Natural killer cell treated with Interleukin-12 subunit alpha and Interleukin-12 subunit beta and Interleukin-15 and Interleukin-18, amount 100 ng/mL, for 72 hours (primary cell): ENCODE data around the gene MTF1. TPM values are rescaled to one million over a fixed set of nuclear protein-coding genes. Genes with fewer than 3 reads are reported as not detected.
A peak's percentile ranks its signal among the peaks of the same experiment; 100 is the strongest.

Experiments used
- ATAC-seq, 2 donors: fragments of 150-1000 bp; cut with Tn5 transposase in 1 of 2; sonication (Bioruptor Pico), chemical (Tn5 transposase) in 1 of 2; 2 replicates each; pipeline ENCODE4 v1.10.0; 2021
- DNase-seq: peaks from one replicate; pipeline ENCODE4 v3.0.0; 2022; ENCODE audit warnings: low spot score
- H3K27ac Mint-ChIP-seq, 2 donors: 1 replicate in 1 of 2; 2 replicates in 1 of 2; pipeline ENCODE4 v1.8.0; 2022; ENCODE audit warnings: mixed read lengths in 2 of 2, mild to moderate bottlenecking in 1 of 2, moderate library complexity in 1 of 2
- H3K27me3 Mint-ChIP-seq, 2 donors: 1 replicate in 1 of 2; 2 replicates in 1 of 2; pipeline ENCODE4 v1.8.0; 2022; ENCODE audit warnings: mixed read lengths in 2 of 2
- H3K36me3 Mint-ChIP-seq: one replicate; pipeline ENCODE4 v1.8.0; 2022; ENCODE audit warnings: mixed read lengths
- H3K4me1 Mint-ChIP-seq, 2 donors: 1 replicate in 1 of 2; 2 replicates in 1 of 2; pipeline ENCODE4 v1.8.0; 2022; ENCODE audit warnings: low read depth in 2 of 2, mixed read lengths in 2 of 2, mild to moderate bottlenecking in 1 of 2
- H3K4me3 Mint-ChIP-seq: one replicate; pipeline ENCODE4 v1.8.0; 2022; ENCODE audit warnings: mixed read lengths
- H3K9me3 Mint-ChIP-seq: 2 replicates; pipeline ENCODE4 v1.8.0; 2022; ENCODE audit warnings: mixed read lengths
- total RNA-seq, 2 donors: library from RNA; stranded (reverse); gene quantifications; one replicate each; pipeline ENCODE4 v1.2.3, GENCODE V29; 2022

Gene MTF1
- total RNA-seq, 2 donors from 2014 or later = 54.0 to 65.3 TPM

DNA sequence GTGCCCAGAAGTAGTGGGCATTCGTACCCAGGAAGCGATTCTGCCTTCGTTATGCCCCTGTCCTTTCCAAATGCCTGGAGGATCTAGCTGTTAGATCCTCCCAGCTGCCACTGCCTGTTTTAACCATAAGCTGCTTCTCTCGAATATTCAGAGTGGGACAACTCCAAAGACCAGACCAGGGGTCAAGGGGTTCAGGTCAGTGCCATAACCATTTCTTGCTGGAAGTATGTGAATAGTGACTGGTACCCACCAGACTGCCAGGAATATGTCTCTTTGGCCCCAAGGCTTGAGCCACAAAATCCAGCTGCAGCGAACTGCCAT lies 914 bp upstream of the MTF1 start:
- Mint-ChIP-seq H3K27me3 (no peaks in the 10 kb centered on the region), H3K9me3 (no peaks in the 10 kb centered on the region), H3K4me1 (peaks cover 21 to 32% of the 10 kb centered on the region in 2 donors), H3K4me3 (peak overlapping the region; percentile 86), H3K36me3 (peaks cover 24% of the 10 kb centered on the region), H3K27ac (peak overlapping the region; percentile 64 to 85)
- DNase-seq (no peak), ATAC-seq (no peak)

DNA sequence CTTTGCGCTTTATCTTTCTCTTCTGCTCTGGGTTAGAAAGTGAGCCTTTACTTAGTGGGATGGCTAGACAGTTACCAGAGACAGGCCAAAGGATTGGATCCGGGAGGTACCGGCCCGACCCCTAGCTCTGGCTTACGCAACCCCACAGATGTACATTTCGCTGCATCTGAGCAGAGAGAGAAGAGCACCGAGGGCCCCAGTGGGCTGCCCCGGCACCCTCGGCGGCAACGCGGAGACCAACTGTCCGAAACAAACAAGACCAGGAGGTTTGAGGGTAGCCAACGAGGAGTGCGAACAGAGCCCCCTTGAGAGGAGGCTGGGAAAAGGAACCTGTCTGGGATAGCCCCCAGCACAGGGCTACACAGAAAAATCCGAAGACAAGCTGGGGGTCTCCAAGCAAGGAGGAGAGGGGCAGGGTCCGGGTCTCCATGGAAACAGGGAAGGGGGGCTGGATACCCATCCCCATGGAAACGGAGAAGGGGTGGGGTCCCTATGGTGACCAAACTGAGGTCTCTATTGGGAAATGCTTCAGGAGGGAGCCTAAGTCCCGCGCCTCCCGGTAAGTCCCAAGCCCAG lies 373 bp downstream of the MTF1 start:
- H3K9me3 Mint-ChIP-seq = no peaks in the 10 kb centered on the region

DNA sequence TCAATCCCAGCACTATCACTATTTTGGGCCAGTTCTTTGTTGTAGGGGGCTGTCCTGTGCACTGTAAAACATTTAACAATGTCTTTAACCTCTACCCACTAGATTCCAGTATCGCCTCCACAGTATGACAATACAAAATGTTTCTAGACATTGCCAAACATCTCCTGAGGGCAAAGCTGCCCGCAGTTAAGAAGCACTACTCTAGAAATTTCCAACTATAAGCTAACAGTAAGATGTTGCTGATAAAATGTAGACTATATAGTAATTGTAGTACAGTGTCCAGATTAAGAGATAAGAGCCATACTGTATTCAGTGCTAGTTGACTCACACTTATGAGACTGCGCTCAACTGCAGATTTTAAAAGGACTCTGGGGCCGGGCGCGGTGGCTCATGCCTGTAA lies 5.0 kb downstream of the MTF1 start:
- Mint-ChIP-seq H3K36me3 (peaks cover 22% of the 10 kb centered on the region), H3K27ac (peak overlapping the region in 1 of 2 donors; percentile 28), H3K9me3 (no peaks in the 10 kb centered on the region), H3K4me1 (peaks cover 26 to 32% of the 10 kb centered on the region in 2 donors), H3K4me3 (peak overlapping the region; percentile 33), H3K27me3 (no peaks in the 10 kb centered on the region)
- ATAC-seq (no peak), DNase-seq (no peak)

More for the DNA sequence above, 373 bp downstream of the MTF1 start:
- Mint-ChIP-seq H3K4me1 (peaks cover 27 to 43% of the 10 kb centered on the region in 2 donors), H3K4me3 (peak overlapping the region; percentile 86), H3K27ac (peak overlapping the region; percentile 64 to 85), H3K36me3 (peaks cover 19% of the 10 kb centered on the region), H3K27me3 (no peaks in the 10 kb centered on the region)
- ATAC-seq (peak in 1 of 2 donors; percentile 3), DNase-seq (no peak)

DNA sequence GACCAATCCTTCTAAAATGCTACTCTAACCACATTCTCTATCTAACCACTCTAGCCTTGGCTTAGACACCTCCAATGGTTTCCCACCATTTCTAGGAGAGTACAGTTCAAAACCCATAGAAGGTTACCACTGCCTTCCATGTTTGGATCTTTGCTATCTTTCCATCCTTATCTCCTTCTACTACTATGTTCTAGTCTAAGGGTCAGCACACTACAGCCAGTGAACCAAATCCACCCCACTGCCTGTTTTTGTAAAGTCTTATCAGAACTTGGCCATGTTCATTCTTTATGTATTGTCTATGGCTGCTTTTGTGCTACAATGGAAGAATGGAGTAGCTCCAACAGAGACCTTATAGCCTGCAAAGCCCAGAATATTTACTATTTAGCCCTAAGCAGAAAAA lies 6.2 kb downstream of the MTF1 start:
- Mint-ChIP-seq H3K27ac (no peak overlapping the region), H3K4me1 (peaks cover 25 to 28% of the 10 kb centered on the region in 2 donors), H3K27me3 (no peaks in the 10 kb centered on the region), H3K36me3 (peaks cover 22% of the 10 kb centered on the region), H3K9me3 (no peaks in the 10 kb centered on the region), H3K4me3 (no peak overlapping the region)
- DNase-seq = no peak
- no peak for ATAC-seq

DNA sequence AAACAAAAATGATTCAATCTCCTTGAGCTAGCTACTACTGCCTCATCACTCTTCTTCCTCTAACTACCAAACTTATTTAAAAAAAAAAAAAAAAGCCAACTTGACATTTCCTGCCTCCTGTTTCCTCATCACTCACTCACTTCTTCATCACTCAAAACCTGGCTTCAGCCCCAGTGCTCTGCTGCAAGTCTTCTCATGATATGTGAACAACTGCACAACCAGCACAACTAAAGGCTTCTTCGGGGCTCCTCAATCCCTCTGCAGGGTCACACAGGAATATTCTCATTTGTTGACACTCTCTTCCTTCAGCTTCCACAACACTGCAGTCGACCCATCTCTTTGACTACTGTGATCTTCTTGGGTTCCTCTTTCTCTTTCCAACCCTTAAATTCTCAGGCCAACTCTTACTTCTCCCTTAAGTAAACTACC lies 7.6 kb downstream of the MTF1 start:
- no peaks in the 10 kb centered on the region for H3K27me3 Mint-ChIP-seq
- ATAC-seq (peak; percentile 72 to 76), DNase-seq (no peak)
- no peak overlapping the region for H3K4me3 Mint-ChIP-seq
- H3K9me3 Mint-ChIP-seq = no peaks in the 10 kb centered on the region
- H3K36me3 Mint-ChIP-seq = peaks cover 15% of the 10 kb centered on the region
- peaks cover 25 to 27% of the 10 kb centered on the region in 2 donors for H3K4me1 Mint-ChIP-seq
- H3K27ac Mint-ChIP-seq = no peak overlapping the region

DNA sequence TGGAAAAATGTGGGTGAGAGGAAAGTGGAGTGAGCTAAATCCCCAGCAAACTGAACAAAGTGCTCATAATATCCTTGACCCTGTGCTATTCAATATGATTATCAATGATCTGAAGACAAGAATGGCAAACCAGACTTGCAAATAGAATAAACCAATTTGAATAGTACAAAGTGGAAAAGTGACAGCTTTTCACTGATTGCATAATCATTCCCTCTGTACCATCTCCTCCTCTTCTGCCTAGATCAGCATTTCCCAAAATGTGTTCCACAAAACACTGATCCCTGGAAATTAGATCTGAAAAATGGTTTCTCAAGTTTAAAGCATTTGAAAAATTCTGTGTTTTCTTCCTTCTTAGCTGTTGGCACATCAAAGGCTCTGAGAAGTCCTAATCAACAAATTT lies 8.1 kb downstream of the MTF1 start:
- DNase-seq (no peak), ATAC-seq (no peak)
- H3K27ac Mint-ChIP-seq = no peak overlapping the region
- H3K27me3 Mint-ChIP-seq = no peaks in the 10 kb centered on the region
- peaks cover 15% of the 10 kb centered on the region for H3K36me3 Mint-ChIP-seq
- no peak overlapping the region for H3K4me3 Mint-ChIP-seq
- peaks cover 31 to 33% of the 10 kb centered on the region in 2 donors for H3K4me1 Mint-ChIP-seq
- no peaks in the 10 kb centered on the region for H3K9me3 Mint-ChIP-seq

DNA sequence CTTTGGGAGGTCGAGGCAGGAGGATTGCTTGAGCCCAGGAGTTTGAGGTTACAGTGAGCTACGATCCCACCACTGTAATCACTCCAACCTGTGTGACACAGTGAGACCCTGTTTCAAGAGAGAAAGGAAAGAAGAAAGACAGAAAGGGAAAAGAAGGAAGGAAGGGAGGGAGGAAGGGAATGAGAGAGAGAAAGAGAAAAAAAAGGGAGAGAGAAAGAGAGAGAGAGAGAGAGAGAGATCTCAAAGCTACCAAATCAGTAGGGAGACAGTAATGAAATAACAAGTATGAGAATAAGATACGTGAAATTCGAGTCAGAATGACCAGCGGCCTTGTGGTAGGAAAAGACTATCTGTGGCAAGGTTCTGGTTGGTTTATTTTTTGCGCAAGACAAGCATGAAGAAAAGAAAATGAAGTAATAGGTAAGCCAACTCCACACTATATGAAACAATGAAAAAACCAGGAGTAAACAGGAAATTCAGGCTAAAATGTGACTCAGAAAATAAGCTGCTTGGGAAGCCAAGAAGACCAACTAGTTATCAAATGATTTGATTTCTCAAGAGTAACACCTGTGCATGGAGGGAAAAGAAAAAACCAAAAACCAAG lies 8.9 kb downstream of the MTF1 start:
- H3K4me3 Mint-ChIP-seq = no peak overlapping the region
- H3K27me3 Mint-ChIP-seq = no peaks in the 10 kb centered on the region
- ATAC-seq (peak in 1 of 2 donors; percentile 61), DNase-seq (no peak)
- H3K4me1 Mint-ChIP-seq = peaks cover 39 to 41% of the 10 kb centered on the region in 2 donors
- no peak overlapping the region for H3K27ac Mint-ChIP-seq
- no peaks in the 10 kb centered on the region for H3K9me3 Mint-ChIP-seq
- peaks cover 15% of the 10 kb centered on the region for H3K36me3 Mint-ChIP-seq

DNA sequence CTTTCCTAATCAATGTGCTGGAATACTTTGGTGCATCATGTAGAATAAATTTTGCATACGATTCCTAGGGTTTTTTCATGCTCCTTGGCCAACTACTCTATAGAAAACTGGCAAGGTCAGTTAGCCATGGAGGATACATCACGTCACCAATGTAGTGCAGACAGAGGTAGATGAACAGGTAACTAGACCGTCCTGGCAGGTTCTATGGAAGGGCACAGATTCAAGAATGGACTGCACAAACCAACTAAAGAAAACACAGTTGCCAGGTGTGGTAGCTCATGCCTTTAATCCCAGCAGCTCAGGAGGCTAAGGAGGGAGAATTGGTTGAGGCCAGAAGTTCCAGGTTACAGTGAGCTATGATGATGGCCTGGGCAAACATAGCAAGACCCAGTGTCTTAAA lies 9.9 kb downstream of the MTF1 start:
- Mint-ChIP-seq H3K27me3 (no peaks in the 10 kb centered on the region), H3K4me1 (peaks cover 39 to 44% of the 10 kb centered on the region in 2 donors), H3K9me3 (no peaks in the 10 kb centered on the region), H3K4me3 (peak overlapping the region; percentile 13), H3K27ac (no peak overlapping the region), H3K36me3 (peaks cover 23% of the 10 kb centered on the region)
- no peak for ATAC-seq
- no peak for DNase-seq

DNA sequence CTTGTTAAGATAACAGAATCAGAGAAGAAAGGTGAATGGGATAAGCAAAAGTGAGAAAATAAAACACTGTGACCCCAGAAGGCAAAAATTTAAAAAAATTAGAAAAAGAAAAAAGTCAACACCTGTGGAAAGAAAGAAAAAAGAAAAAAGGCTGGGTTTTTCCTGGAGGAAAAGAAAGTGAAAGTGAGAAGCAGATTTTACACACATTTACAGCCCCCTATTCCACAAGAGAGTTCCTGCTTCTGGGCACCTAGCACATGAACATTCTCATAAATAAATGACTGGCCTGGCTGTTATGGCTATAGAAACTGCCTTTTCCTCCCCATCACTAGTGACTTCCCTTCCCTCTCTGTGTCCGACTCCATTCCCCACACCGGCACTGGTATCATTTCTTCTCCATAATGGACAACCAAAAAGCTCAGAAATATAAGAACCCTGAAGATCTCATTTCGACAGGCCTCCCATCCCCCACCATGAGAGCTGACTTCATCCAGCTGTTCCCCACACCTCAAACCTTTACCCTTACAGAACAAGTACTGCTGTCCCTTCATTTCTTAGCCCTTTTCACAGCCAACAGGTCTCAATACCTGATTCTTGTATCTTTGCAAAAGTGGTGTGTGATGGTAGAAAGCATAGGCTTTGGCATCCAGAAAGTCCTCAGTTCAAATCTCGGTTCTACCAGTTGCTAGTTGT lies 12.6 kb downstream of the MTF1 start:
- peaks cover 20% of the 10 kb centered on the region for H3K36me3 Mint-ChIP-seq

DNA sequence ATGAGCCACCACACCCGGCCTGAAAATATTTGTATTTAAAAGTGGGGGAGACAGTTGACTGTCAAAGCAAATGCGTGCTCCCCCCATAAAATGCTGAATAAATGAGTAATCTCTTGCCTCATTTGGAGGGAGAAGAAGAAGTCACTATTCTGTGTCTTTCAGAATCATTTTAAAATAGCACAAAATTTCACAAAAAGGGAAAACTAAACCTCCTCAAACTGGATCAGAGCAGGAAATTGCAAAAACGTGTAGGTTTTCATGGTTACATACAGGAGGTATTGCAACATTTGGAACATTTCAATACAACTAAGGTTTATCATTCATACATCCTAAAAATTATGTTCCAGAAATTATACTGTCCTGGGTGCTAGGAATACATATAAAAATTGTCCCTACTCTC lies 13.6 kb downstream of the MTF1 start:
- Mint-ChIP-seq H3K36me3 (peaks cover 20% of the 10 kb centered on the region), H3K4me3 (peak overlapping the region; percentile 76), H3K27ac (peak overlapping the region; percentile 91 to 97), H3K27me3 (no peaks in the 10 kb centered on the region), H3K9me3 (no peaks in the 10 kb centered on the region), H3K4me1 (peaks cover 48 to 49% of the 10 kb centered on the region in 2 donors)
- ATAC-seq = peak; percentile 43 to 72
- no peak for DNase-seq

More for the DNA sequence above, 12.6 kb downstream of the MTF1 start:
- H3K4me3 Mint-ChIP-seq = peak overlapping the region; percentile 76
- H3K27me3 Mint-ChIP-seq = no peaks in the 10 kb centered on the region
- no peak for ATAC-seq
- peak overlapping the region; percentile 91 to 97 for H3K27ac Mint-ChIP-seq
- H3K4me1 Mint-ChIP-seq = peaks cover 48 to 49% of the 10 kb centered on the region in 2 donors
- DNase-seq = no peak
- no peaks in the 10 kb centered on the region for H3K9me3 Mint-ChIP-seq

DNA sequence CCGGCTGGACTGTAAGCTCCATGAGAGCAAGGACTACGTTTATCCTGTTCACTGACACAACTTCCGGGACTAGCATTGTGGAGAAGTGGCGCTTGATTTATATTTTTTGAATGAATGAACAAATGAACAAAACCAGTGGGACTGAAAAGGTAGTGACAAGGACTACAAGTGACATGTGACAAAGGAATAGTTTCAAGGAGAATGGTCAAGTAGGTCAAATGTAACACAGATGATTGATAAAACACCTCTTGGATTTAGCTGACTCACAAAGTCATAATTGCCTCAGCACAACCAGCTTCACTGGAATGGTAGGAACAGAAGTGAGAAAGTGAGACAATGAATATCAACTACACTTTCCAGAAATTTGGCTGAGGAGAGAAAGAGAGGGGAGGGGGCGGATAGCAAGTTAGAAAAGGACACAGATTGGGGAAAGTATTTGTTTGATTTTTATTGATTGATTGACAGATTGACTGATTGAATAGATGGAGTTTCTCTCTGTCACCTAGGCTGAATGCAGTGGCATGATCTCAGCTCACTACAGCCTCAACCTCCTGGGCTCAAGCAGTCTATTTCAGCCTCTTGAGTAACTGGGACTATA lies 14.2 kb downstream of the MTF1 start:
- Mint-ChIP-seq H3K4me3 (peak overlapping the region; percentile 76), H3K27me3 (no peaks in the 10 kb centered on the region), H3K9me3 (no peaks in the 10 kb centered on the region), H3K4me1 (peaks cover 48 to 49% of the 10 kb centered on the region in 2 donors), H3K36me3 (peaks cover 20% of the 10 kb centered on the region), H3K27ac (peak overlapping the region; percentile 91 to 97)
- DNase-seq (no peak), ATAC-seq (peak in 1 of 2 donors; percentile 54)

DNA sequence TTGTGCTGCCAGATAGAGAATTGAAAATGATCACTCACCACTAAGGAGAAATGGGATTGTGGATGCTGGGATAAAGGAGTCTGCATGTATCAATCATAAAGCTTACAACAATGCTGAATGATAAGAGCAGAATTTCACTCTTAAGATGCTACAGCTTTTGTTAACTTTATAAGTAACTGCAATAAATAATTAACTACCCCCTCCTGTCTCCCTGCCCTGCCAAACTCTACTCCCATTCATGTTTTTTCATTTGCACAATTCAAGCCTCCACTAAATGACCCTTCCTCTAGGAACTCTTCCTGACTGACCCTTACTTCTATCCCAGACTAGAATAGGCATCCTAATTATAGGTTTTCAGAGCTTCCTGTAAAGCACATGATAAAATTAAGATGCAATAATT lies 14.9 kb downstream of the MTF1 start:
- DNase-seq (no peak), ATAC-seq (no peak)
- peaks cover 20% of the 10 kb centered on the region for H3K36me3 Mint-ChIP-seq
- H3K4me1 Mint-ChIP-seq = peaks cover 48% of the 10 kb centered on the region in 2 donors
- peak overlapping the region; percentile 91 to 97 for H3K27ac Mint-ChIP-seq
- H3K4me3 Mint-ChIP-seq = peak overlapping the region; percentile 76
- no peaks in the 10 kb centered on the region for H3K27me3 Mint-ChIP-seq
- no peaks in the 10 kb centered on the region for H3K9me3 Mint-ChIP-seq

DNA sequence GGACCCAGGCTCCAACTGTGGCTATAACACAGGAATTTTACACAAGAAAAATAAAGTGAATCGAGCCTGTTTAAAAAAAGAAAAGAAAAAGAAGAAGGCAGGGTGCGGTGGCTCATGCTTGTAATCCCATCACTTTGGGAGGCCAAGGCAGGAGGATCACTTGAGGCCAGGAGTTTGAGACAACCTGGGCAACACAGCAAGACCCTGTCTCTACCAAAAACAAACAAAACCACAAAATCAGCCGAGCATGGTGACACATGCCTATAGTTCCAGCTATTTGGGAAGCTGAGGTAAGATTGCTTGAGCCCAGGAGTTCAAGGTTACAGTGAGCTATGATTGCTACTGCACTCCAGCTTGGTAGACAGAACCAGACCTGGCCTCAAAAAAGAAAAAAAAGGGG lies 17.7 kb downstream of the MTF1 start:
- Mint-ChIP-seq H3K27ac (peak overlapping the region in 1 of 2 donors; percentile 50), H3K27me3 (no peaks in the 10 kb centered on the region), H3K36me3 (peaks cover 25% of the 10 kb centered on the region), H3K4me3 (no peak overlapping the region), H3K4me1 (peaks cover 35 to 39% of the 10 kb centered on the region in 2 donors), H3K9me3 (no peaks in the 10 kb centered on the region)
- no peak for ATAC-seq
- no peak for DNase-seq

DNA sequence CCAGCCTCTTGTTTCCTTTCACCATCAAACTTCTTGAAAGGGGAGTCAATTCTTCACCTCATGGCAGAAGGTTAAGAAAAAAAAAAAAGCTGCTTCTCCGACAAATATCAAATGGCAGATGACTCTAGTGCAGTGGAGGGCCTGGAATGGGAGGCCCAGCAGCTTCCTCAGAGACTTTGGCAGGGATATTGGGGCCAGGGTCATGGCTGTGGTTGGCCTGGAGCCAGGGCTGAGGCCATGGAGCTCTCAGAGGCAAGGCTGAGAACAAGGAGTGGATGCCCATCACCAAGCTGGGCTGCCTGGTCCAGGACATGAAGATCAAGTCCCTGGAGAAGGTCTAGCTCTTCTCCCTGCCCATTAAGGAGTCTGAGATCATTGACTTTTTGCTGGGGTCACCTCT lies 18.7 kb downstream of the MTF1 start:
- Mint-ChIP-seq H3K27me3 (no peaks in the 10 kb centered on the region), H3K27ac (no peak overlapping the region), H3K4me3 (no peak overlapping the region), H3K36me3 (peaks cover 25% of the 10 kb centered on the region), H3K4me1 (peaks cover 25 to 30% of the 10 kb centered on the region in 2 donors), H3K9me3 (no peaks in the 10 kb centered on the region)
- DNase-seq = no peak
- no peak for ATAC-seq
